Measurements from ENCODE around the gene CLCN3. TPM values are rescaled to one million over a fixed set of nuclear protein-coding genes. Genes with fewer than 3 reads are reported as not detected.

CLCN3 gene
- total RNA-seq, 2 donors from 2014 or later, result 36.4 to 43.8 TPM

- H3K27me3 Mint-ChIP-seq (ENCODE audit: insufficient read depth), result no peaks in the 10 kb centered on the region
- peak overlapping the region; percentile 99 for H3K27ac Mint-ChIP-seq
- Histone ChIP-seq H3K27ac (ENCODE audit: low read depth, low read length) (no peak overlapping the region), H3K4me1 (ENCODE audit: control insufficient read depth, insufficient read depth, low read length) (peaks cover 4% of the 10 kb centered on the region), H3K36me3 (ENCODE audit: control insufficient read depth, insufficient read depth, low read length) (no peaks in the 10 kb centered on the region), H3K9ac (ENCODE audit: extremely low read depth, low read length, poor library complexity, severe bottlenecking) (peak overlapping the region; percentile 90), H3K9me3 (ENCODE audit: control insufficient read depth, low read length) (no peaks in the 10 kb centered on the region), H3K4me3 (ENCODE audit: low read length) (peak overlapping the region; percentile 97), H3K27me3 (ENCODE audit: control insufficient read depth, insufficient read depth, low read length, poor library complexity, severe bottlenecking) (no peaks in the 10 kb centered on the region)
- peak; percentile 92 for DNase-seq
- H3K9me3 Mint-ChIP-seq, result no peaks in the 10 kb centered on the region
- WGBS, 2 experiments (ENCODE audit: insufficient coverage in 1 of 2, insufficient read length in 1 of 2), result 0 to 1% methylated on average over 5 to 8 of the region's 9 CpGs
- peak overlapping the region; percentile 95 for H3K4me3 Mint-ChIP-seq
- peaks cover 11% of the 10 kb centered on the region for H3K4me1 Mint-ChIP-seq
- peak; percentile 84 for TF ChIP-seq CTCF (conservative IDR thresholded peaks at IDR 0.05)
- peaks cover 3% of the 10 kb centered on the region for H3K36me3 Mint-ChIP-seq (ENCODE audit: low read depth)
Measured at GRCh38 chr4:169612871-169613859, 7.2 kb upstream of the CLCN3 start.

- TF ChIP-seq CTCF (conservative IDR thresholded peaks at IDR 0.05), result no peak
- Mint-ChIP-seq H3K27ac (no peak overlapping the region), H3K9me3 (no peaks in the 10 kb centered on the region), H3K4me3 (no peak overlapping the region), H3K4me1 (peaks cover 11% of the 10 kb centered on the region), H3K27me3 (ENCODE audit: insufficient read depth) (no peaks in the 10 kb centered on the region), H3K36me3 (ENCODE audit: low read depth) (no peaks in the 10 kb centered on the region)
- Histone ChIP-seq H3K4me3 (ENCODE audit: low read length) (no peak overlapping the region), H3K9me3 (ENCODE audit: control insufficient read depth, low read length) (no peaks in the 10 kb centered on the region), H3K9ac (ENCODE audit: extremely low read depth, low read length, poor library complexity, severe bottlenecking) (no peak overlapping the region), H3K27me3 (ENCODE audit: control insufficient read depth, insufficient read depth, low read length, poor library complexity, severe bottlenecking) (no peaks in the 10 kb centered on the region), H3K27ac (ENCODE audit: low read depth, low read length) (no peak overlapping the region), H3K4me1 (ENCODE audit: control insufficient read depth, insufficient read depth, low read length) (peaks cover 4% of the 10 kb centered on the region), H3K36me3 (ENCODE audit: control insufficient read depth, insufficient read depth, low read length) (no peaks in the 10 kb centered on the region)
- WGBS, 2 experiments (ENCODE audit: insufficient coverage in 1 of 2, insufficient read length in 1 of 2), result 86 to 88% methylated on average over 4 of the region's 4 CpGs
- no peak for DNase-seq
Measured at GRCh38 chr4:169615467-169616106, 4.8 kb upstream of the CLCN3 start.

- no peaks in the 10 kb centered on the region for H3K36me3 Mint-ChIP-seq (ENCODE audit: low read depth)
- Histone ChIP-seq H3K27me3 (ENCODE audit: control insufficient read depth, insufficient read depth, low read length, poor library complexity, severe bottlenecking) (no peaks in the 10 kb centered on the region), H3K27ac (ENCODE audit: low read depth, low read length) (no peak overlapping the region), H3K9me3 (ENCODE audit: control insufficient read depth, low read length) (no peaks in the 10 kb centered on the region), H3K9ac (ENCODE audit: extremely low read depth, low read length, poor library complexity, severe bottlenecking) (no peak overlapping the region), H3K4me1 (ENCODE audit: control insufficient read depth, insufficient read depth, low read length) (peaks cover 4% of the 10 kb centered on the region), H3K36me3 (ENCODE audit: control insufficient read depth, insufficient read depth, low read length) (no peaks in the 10 kb centered on the region), H3K4me3 (ENCODE audit: low read length) (no peak overlapping the region)
- H3K4me3 Mint-ChIP-seq, result no peak overlapping the region
- peaks cover 9% of the 10 kb centered on the region for H3K4me1 Mint-ChIP-seq
- H3K27me3 Mint-ChIP-seq (ENCODE audit: insufficient read depth), result no peaks in the 10 kb centered on the region
- DNase-seq, result no peak
- H3K9me3 Mint-ChIP-seq, result no peaks in the 10 kb centered on the region
- H3K27ac Mint-ChIP-seq, result no peak overlapping the region
- TF ChIP-seq CTCF (conservative IDR thresholded peaks at IDR 0.05), result no peak
Measured at GRCh38 chr4:169616846-169617245, 3.5 kb upstream of the CLCN3 start.
